Loucy (cell line): ENCODE data around the gene ITIH6.

Experiments
- EZH2phosphoT487 ChIP-seq: fragments of 200-600 bp; IDR thresholded peaks from 2 replicates; pipeline ENCODE4 v1.6.1; 2018; ENCODE audit warnings: antibody characterized with exemption, mild to moderate bottlenecking, moderate library complexity, borderline replicate concordance
- TF ChIP-seq, protein P1 (sequence below): fragments of 200-600 bp; sonication (generic); conservative IDR thresholded peaks from 2 replicates; pipeline ENCODE4 v1.5.1; 2014; ENCODE audit warnings: mild to moderate bottlenecking, antibody characterized with exemption, low read length

DNA sequence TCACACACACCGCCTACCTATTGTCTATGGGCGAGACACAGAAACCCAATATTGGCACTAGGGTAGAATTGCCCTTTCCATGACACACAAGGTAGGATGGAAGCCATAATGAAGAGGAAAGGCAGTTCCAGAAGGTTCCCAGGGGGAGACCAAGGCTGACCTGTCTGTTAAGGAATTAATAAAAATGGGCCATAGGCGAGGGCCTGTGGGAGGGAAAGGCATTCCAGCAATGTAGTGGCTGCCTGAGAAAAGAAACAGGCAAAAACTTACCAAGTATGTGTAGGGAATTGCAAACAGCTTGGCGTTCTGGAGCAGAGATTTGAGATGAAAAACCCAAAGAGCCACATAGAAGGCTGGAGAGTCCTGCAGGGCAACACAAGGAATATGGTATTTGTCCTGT, 28.5 kb upstream of the ITIH6 start:
- TF ChIP-seq, protein P1, sequence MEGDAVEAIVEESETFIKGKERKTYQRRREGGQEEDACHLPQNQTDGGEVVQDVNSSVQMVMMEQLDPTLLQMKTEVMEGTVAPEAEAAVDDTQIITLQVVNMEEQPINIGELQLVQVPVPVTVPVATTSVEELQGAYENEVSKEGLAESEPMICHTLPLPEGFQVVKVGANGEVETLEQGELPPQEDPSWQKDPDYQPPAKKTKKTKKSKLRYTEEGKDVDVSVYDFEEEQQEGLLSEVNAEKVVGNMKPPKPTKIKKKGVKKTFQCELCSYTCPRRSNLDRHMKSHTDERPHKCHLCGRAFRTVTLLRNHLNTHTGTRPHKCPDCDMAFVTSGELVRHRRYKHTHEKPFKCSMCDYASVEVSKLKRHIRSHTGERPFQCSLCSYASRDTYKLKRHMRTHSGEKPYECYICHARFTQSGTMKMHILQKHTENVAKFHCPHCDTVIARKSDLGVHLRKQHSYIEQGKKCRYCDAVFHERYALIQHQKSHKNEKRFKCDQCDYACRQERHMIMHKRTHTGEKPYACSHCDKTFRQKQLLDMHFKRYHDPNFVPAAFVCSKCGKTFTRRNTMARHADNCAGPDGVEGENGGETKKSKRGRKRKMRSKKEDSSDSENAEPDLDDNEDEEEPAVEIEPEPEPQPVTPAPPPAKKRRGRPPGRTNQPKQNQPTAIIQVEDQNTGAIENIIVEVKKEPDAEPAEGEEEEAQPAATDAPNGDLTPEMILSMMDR, result no peak
- no peak for TF ChIP-seq EZH2phosphoT487
